Measurements from ENCODE around the gene PAX5.

GRCh38 chr9:37053684-37054362 is 19.8 kb upstream of the PAX5 start:
- TF ChIP-seq TAF1 (IDR thresholded peaks at IDR 0.05; ENCODE audit: low read depth), result no peak
- no peak for TF ChIP-seq MAX (IDR thresholded peaks at IDR 0.05)
- no peak for TF ChIP-seq CREB1 (IDR thresholded peaks at IDR 0.05; ENCODE audit: low read depth)
- no peak for TF ChIP-seq REST (IDR thresholded peaks at IDR 0.05; ENCODE audit: low read depth)
- no peak for TF ChIP-seq YY1 (IDR thresholded peaks at IDR 0.05; ENCODE audit: low read depth)
- no peak for TF ChIP-seq EGR1 (IDR thresholded peaks at IDR 0.05)
- no peak for TF ChIP-seq USF1 (IDR thresholded peaks at IDR 0.05)
